SK-N-SH treated with all-trans-retinoic acid at 6 μM for 48 hours (cell line): ENCODE data around the gene ASB2.

Experiments
- CSRNP3 ChIP-seq: fragments of 250-450 bp; sonication (Bioruptor Pico); IDR thresholded peaks from 2 replicates; pipeline ENCODE4 v1.5.1; 2021; ENCODE audit warnings: mild to moderate bottlenecking, moderate library complexity
- ESRRG ChIP-seq: fragments of 250-450 bp; sonication (Bioruptor Pico); IDR thresholded peaks from 2 replicates; pipeline ENCODE4 v1.6.1; 2021; ENCODE audit warnings: mild to moderate bottlenecking
- SNAI2 ChIP-seq: fragments of 250-450 bp; sonication (Bioruptor Pico); IDR thresholded peaks from 2 replicates; pipeline ENCODE4 v1.5.0; 2020; ENCODE audit warnings: mild to moderate bottlenecking, moderate library complexity
- TOX ChIP-seq: fragments of 250-450 bp; sonication (Bioruptor Pico); IDR thresholded peaks from 2 replicates; pipeline ENCODE4 v1.8.0; 2021; ENCODE audit warnings: mild to moderate bottlenecking, moderate library complexity, borderline replicate concordance

GRCh38 chr14:94016446-94016976 lies 40.1 kb upstream of the ASB2 start:
- no peak for TF ChIP-seq ESRRG
- no peak for TF ChIP-seq CSRNP3
- TF ChIP-seq SNAI2 (CRISPR knock-in tag) = no peak
- no peak for TF ChIP-seq TOX (CRISPR knock-in tag)
